Activated CD4-positive, alpha-beta T cell treated with anti-CD3 and anti-CD28 coated beads for 1 hour (primary cell): ENCODE results near the gene NCOA1.
"Not testable (repeated sequence)": the region's sequence is repeated elsewhere in the genome, so short reads cannot be mapped to it uniquely, and the experiment has no call there.

Source experiments
- DNase-seq: peaks from one replicate; pipeline ENCODE4 v3.0.0-alpha.2; 2020

The NCOA1 gene

DNA sequence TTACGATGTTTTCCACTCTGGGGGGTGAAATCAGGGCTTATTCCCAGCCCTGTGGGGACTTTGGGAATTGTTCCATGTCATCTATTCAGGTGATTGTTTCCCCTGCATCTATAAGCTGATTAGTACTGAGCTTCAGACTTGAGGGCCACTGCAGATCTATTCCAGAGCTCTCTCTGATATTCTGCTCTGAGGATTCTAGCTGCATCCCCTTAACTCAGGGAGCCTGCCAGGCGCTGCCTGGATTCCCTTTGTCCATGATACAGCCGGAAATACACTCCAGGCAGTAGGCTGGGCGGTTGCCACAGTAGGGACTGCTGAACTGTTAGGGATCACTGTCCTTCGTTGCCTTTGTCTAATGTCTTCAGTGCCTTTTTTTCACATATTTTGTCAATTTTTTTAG is 270.8 kb downstream of the NCOA1 start:
- DNase-seq, result no peak

GRCh38 chr2:24762518-24762917 is 271.5 kb downstream of the NCOA1 start:
- no peak for DNase-seq

DNA sequence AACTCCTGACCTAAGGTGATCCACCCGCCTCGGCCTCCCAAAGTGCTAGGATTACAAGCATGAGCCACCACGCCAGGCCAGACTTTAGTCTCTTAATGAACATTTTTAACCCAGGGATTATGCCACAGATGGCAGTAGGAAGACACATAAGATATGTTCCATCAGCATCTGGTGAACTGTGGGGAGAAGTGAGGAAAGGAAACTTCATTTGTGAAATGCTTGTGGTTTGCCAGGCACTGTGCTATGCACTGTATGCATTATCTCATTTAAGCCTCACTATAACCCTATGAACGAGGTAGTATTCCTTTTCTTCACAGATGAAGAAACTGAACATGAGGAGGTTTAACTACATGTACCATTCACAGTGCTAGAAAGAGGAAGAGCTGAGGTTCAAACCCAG is 272.8 kb downstream of the NCOA1 start:
- no peak for DNase-seq

GRCh38 chr2:24766609-24767008 is 275.6 kb downstream of the NCOA1 start:
- DNase-seq, result no peak

DNA sequence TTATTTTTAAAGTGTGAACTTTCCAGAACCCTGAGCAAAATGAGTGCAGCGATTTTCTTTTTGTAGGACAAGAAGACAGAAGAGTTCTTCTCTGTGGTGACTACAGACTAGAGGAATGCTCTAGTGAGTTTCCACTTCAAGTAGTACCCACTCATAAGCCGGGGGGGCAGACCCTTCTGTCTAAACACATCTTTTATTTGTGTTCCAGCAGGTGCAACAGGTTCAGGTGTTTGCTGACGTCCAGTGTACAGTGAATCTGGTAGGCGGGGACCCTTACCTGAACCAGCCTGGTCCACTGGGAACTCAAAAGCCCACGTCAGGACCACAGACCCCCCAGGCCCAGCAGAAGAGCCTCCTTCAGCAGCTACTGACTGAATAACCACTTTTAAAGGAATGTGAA is 277.0 kb downstream of the NCOA1 start:
- DNase-seq, result no peak

DNA sequence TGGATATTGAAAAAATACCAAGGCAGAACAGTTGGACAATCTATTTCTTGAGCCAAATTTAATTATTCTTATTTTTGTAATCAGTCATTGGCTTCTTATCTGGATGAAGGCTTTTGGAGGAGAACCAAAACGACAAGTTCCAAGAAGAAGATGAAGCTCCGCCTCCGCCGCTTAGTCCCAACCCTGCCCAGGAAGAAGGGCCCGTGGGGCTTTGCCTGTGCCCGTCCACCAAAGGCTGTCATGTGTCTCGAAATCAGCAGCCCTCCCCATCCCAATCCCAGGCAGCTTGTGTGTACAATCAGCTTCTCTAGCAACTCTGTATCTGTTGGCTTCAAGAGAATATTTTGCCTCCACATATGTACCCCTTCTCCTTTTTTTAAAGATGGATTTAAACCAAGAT is 277.5 kb downstream of the NCOA1 start:
- no peak for DNase-seq

- no peak for DNase-seq
Measured at GRCh38 chr2:24771061-24771460, 280.0 kb downstream of the NCOA1 start.

- no peak for DNase-seq
Measured at GRCh38 chr2:24771764-24772586, 280.9 kb downstream of the NCOA1 start.

DNA sequence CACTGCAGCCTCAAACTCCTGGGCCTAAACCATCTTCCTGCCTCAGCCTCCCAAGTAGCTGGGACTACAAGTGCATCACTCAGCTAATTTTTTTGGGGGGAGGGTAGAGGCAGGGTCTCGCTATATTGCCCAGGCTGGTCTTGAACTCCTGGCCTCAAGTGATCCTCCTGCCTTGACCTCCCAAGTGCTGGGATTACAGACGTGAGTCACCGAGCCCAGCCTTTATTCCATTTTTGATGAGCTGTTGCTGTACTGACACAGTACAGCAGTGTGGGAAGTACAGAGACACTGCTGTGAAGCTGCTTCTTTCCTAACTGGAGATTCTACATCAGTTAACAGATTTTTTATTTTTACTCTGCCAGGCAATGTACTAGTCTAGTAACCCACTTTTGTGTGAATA is 283.3 kb downstream of the NCOA1 start:
- no peak for DNase-seq

DNA sequence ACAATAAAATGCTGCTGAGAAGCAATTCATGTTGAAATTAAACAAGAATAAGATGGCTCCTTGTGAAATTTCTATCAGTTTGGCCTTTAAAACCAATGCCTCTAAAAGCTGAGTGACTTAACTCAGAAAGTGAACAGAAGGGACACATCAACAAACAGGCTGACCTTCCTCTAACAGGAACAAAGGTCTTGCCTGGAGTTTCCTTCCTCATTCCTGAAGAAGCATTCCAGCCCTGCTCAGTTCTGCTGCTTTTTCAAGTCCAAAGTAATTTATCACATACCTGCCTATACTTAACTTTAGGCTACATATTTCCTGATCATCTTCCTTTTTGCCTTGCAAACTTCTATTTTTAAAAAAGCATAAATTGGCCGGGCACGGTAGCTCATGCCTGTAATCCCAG is 288.1 kb downstream of the NCOA1 start:
- no peak for DNase-seq

GRCh38 chr2:24783641-24784040 is 292.6 kb downstream of the NCOA1 start:
- no peak for DNase-seq

DNA sequence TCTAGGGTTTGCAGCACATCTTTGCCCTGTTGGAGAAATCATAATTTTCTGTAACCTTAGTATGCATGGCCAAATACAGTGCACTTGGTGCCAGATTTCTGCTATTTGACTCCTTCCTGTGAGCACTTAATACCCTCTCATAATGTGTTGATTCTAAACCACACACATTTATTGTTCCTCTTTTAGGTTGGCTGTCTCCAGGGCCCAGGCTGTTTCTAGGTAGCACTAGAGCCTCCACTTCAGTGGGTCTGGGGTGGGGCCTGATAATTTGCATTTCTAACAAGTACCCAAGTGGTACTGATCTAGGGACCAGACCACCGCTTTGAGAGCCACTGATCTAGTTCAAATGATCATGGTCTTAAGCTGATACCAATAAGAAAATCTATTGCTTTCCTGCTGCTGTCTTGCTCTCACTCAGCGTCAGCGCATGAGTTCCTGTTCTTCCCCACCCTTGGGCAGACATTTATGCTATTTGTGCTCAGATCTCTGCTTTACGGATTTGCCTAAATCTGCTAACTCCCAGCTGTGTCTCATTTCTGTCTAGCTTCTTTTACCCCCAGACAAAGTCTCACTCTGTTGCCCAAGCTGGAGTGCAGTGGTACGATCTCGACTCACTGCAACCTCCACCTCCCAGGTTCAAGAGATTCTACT is 294.7 kb downstream of the NCOA1 start:
- DNase-seq, result no peak

DNA sequence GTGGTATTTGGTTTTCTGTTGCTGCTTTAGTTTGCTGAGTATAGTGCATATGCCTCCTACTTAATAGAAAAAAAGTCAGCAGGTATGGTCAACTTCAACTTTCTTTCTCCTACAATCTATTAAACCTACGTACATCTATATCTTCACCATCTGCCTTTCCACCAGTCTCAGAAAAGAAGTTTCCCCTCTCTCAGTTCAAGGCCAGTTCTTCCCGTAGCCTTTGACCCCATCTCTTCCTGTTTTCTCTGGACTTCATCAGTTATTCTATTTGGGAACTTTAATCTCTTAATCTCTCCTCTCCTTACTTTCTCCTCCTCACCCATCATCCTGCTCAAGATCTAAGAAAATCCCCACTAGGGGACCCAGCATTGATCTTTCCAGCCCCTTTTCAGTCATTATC is 296.5 kb downstream of the NCOA1 start:
- no peak for DNase-seq

GRCh38 chr2:24788816-24789215 is 297.8 kb downstream of the NCOA1 start:
- DNase-seq, result no peak

GRCh38 chr2:24791452-24791851 is 300.4 kb downstream of the NCOA1 start:
- no peak for DNase-seq

- no peak for DNase-seq
Measured at GRCh38 chr2:24792542-24792873, 301.5 kb downstream of the NCOA1 start.

GRCh38 chr2:24792874-24793760 is 302.1 kb downstream of the NCOA1 start, which contains the start of the genes CENPO and PTRHD1:
CENPO (plus strand) TSS chr2:24793425; CDS start chr2:24793920, 495 bp downstream.
PTRHD1 (minus strand) TSS chr2:24793391; CDS start chr2:24793377, 14 bp downstream.
- DNase-seq, result peak; percentile 92

- DNase-seq, result no peak
Measured at GRCh38 chr2:24793761-24794435, 302.8 kb downstream of the NCOA1 start.

- no peak for DNase-seq
Measured at GRCh38 chr2:24797644-24798043, 306.6 kb downstream of the NCOA1 start.

GRCh38 chr2:24800487-24800886 is 309.4 kb downstream of the NCOA1 start:
- not testable (repeated sequence) for DNase-seq

GRCh38 chr2:24805811-24806660 is 315.0 kb downstream of the NCOA1 start:
- not testable (repeated sequence) for DNase-seq

GRCh38 chr2:24806661-24807036 is 315.6 kb downstream of the NCOA1 start:
- no peak for DNase-seq
